Calu3 (cell line): Measurements from ENCODE around the gene CTNNA2. TPM values are rescaled to one million over a fixed set of nuclear protein-coding genes. Genes with fewer than 3 reads are reported as not detected.

Source experiments
- BruUV-seq: library from RNA; stranded (reverse); fragments of 400-500 nt; replicated peaks from 2 replicates; lab custom pipeline; 2021; lab: Mats Ljungman, UMichigan
- CTCF ChIA-PET: fragments of 300-600 bp; sonication (Branson Sonifier 250); formaldehyde crosslinking; loops from one replicate; lab custom pipeline; 2022; ENCODE audit warnings: antibody characterized with exemption; lab: Charles Lee
- DNase-seq: peaks from one replicate; pipeline ENCODE4 v3.0.0; 2022
- H3K27ac Mint-ChIP-seq: one replicate; pipeline ENCODE4 v1.8.0; 2022; ENCODE audit warnings: mixed read lengths; ENCODE audit not compliant: unreplicated experiment
- H3K27me3 Mint-ChIP-seq: one replicate; pipeline ENCODE4 v1.8.0; 2022; ENCODE audit warnings: mixed read lengths; ENCODE audit not compliant: unreplicated experiment
- H3K36me3 Mint-ChIP-seq: one replicate; pipeline ENCODE4 v1.8.0; 2022; ENCODE audit warnings: mild to moderate bottlenecking, moderate library complexity, mixed read lengths; ENCODE audit not compliant: insufficient read depth, unreplicated experiment
- H3K4me1 Mint-ChIP-seq: one replicate; pipeline ENCODE4 v1.8.0; 2022; ENCODE audit warnings: mild to moderate bottlenecking, low read depth, mixed read lengths; ENCODE audit not compliant: unreplicated experiment
- H3K4me3 Mint-ChIP-seq: one replicate; pipeline ENCODE4 v1.8.0; 2022; ENCODE audit warnings: mild to moderate bottlenecking, low read depth, moderate library complexity, mixed read lengths; ENCODE audit not compliant: unreplicated experiment
- H3K9me3 Mint-ChIP-seq: one replicate; pipeline ENCODE4 v1.8.0; 2022; ENCODE audit warnings: low read depth, mixed read lengths; ENCODE audit not compliant: unreplicated experiment
- CTCF ChIP-seq: fragments of 200-600 bp; IDR thresholded peaks from one replicate; pipeline ENCODE4 v1.8.0; 2022; ENCODE audit warnings: antibody characterized with exemption; ENCODE audit not compliant: unreplicated experiment
- intact Hi-C: fragments of 100-400 bp; cut with micrococcal nuclease; formaldehyde crosslinking; loops from one replicate; pipeline ENCODE4 v1.10.0; 2022; ENCODE audit not compliant: unreplicated experiment
- total RNA-seq: library from RNA; stranded (reverse); gene quantifications from 2 replicates; pipeline ENCODE4 v1.2.3, GENCODE V29; 2022

CTNNA2 gene
- total RNA-seq, 1 experiment from 2014 or later = not detected

DNA sequence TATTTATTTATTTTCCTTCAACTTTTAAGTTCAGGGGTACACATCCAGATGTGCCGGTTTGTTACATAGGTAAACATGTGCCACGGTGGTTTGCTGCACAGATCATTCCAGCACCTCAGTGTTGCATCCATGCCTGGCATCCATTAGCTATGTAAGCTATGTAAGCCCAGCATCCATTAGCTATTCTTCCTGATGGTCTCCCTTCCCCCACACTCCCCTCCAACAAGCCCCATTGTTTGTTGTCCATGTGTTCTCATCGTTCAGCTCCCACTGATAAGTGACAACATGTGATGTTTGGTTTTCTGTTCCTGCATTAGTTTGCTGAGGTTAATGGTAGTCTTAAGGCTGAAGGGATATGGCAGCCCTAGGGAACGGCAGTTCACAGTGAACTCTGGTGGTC is 203.4 kb downstream of the CTNNA2 start:
- Mint-ChIP-seq H3K9me3 (peaks cover 5% of the 10 kb centered on the region), H3K4me1 (no peaks in the 10 kb centered on the region), H3K27ac (no peak overlapping the region), H3K27me3 (no peaks in the 10 kb centered on the region), H3K36me3 (no peaks in the 10 kb centered on the region), H3K4me3 (no peak overlapping the region)
- no peak for TF ChIP-seq CTCF
- no TSS peak for BruUV-seq
- intact Hi-C loops = no loop called here
- CTCF ChIA-PET = no interaction called here
- no peak for DNase-seq

DNA sequence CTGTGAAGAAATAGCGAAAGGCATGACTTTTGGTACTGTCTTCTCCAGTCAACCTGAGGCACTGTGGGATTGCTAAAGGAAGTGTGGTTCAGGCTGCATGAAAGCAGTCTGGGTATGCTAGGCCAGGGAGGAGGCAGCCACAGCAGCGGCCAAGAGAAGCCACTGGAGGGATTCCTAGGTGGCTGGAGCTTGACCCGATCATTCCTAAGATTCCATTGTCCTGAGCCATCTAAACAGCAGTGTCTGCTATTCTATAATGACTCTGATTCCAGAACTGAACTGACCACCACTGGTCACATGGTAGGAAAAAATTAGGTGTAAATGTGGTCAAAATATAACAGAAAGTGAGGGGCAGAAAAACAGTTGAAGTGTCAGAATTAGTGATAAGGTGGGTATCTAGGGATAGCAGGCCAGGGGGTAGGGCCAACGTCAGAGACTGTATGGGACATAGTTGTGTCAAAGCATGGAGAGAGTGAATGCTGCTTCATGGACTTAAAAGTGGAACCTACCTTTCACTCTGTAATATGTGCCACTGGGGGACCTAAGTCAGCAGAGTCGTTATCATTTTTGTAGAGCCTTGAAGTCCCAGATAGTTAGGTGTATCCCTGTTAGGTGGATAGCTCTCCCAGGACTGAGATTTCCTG is 204.6 kb downstream of the CTNNA2 start:
- CTCF ChIA-PET = no interaction called here
- Mint-ChIP-seq H3K36me3 (no peaks in the 10 kb centered on the region), H3K27me3 (no peaks in the 10 kb centered on the region), H3K4me1 (no peaks in the 10 kb centered on the region), H3K9me3 (peaks cover 13% of the 10 kb centered on the region), H3K27ac (no peak overlapping the region), H3K4me3 (no peak overlapping the region)
- intact Hi-C loops = no loop called here
- no TSS peak for BruUV-seq
- no peak for DNase-seq
- TF ChIP-seq CTCF = no peak

- DNase-seq = no peak
- Mint-ChIP-seq H3K4me3 (no peak overlapping the region), H3K27ac (no peak overlapping the region), H3K36me3 (no peaks in the 10 kb centered on the region), H3K27me3 (no peaks in the 10 kb centered on the region), H3K9me3 (peaks cover 11% of the 10 kb centered on the region), H3K4me1 (no peaks in the 10 kb centered on the region)
- CTCF ChIA-PET = no interaction called here
- intact Hi-C loops = no loop called here
- TF ChIP-seq CTCF = no peak
- BruUV-seq = no TSS peak
Observed at GRCh38 chr2:79721061-79721460, 208.2 kb downstream of the CTNNA2 start.

DNA sequence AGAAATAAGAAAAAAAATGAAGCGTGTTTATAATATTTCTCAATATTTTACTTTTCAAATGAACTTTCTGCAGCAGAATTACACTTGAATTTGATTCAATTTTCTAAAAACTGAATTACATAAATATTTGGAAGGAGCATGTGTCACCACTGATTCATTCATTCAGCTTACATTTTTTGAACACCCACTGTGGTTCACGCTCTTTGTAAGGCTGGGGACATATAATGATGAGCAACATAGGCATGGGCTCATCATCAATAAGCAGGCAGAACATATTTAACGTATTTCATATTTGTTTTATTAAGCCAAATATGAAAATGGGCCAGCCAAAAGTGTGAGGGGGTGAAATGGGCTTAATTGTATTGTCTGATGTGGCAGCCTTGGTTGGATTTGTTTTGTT is 209.1 kb downstream of the CTNNA2 start:
- CTCF ChIA-PET = no interaction called here
- no TSS peak for BruUV-seq
- Mint-ChIP-seq H3K4me3 (no peak overlapping the region), H3K27me3 (no peaks in the 10 kb centered on the region), H3K4me1 (no peaks in the 10 kb centered on the region), H3K27ac (no peak overlapping the region), H3K9me3 (peaks cover 11% of the 10 kb centered on the region), H3K36me3 (no peaks in the 10 kb centered on the region)
- no peak for DNase-seq
- TF ChIP-seq CTCF = no peak
- intact Hi-C loops = no loop called here
